Measurements from ENCODE around the gene ERVK3-1. TPM values are rescaled to one million over a fixed set of nuclear protein-coding genes. Genes with fewer than 3 reads are reported as not detected.

ERVK3-1 gene
- polyA plus RNA-seq, 1 donor, result 33.6 TPM

GRCh38 chr19:58364146-58364545 lies 59.0 kb downstream of the ERVK3-1 start:
- DNase-seq (ENCODE audit: low read depth), result no peak

Other genes starting within 250 kb of the ERVK3-1 start
- gene ZNF135, start 246.1 kb upstream of the ERVK3-1 start, polyA plus RNA-seq (ENCODE audit: insufficient read length), result 12.5 TPM
- 51.1 TPM for gene ZSCAN18, start 207.1 kb upstream of the ERVK3-1 start, polyA plus RNA-seq (ENCODE audit: insufficient read length)
- gene ZNF329, start 154.6 kb upstream of the ERVK3-1 start, polyA plus RNA-seq (ENCODE audit: insufficient read length), result 10.6 TPM
- gene ZNF274, start 122.3 kb upstream of the ERVK3-1 start, polyA plus RNA-seq (ENCODE audit: insufficient read length), result 8.3 TPM
- 14.6 TPM for gene ZNF544, start 76.5 kb upstream of the ERVK3-1 start, polyA plus RNA-seq (ENCODE audit: insufficient read length)
- gene ZNF8, start 26.4 kb upstream of the ERVK3-1 start, polyA plus RNA-seq (ENCODE audit: insufficient read length), result 5.3 TPM
- gene ZSCAN22, start 21.6 kb downstream of the ERVK3-1 start, polyA plus RNA-seq (ENCODE audit: insufficient read length), result 2.7 TPM
- gene A1BG, start 48.1 kb downstream of the ERVK3-1 start, polyA plus RNA-seq (ENCODE audit: insufficient read length), result 3.6 TPM
- gene ZNF497, start 57.4 kb downstream of the ERVK3-1 start, polyA plus RNA-seq (ENCODE audit: insufficient read length), result 2.4 TPM
- 1.9 TPM for gene ZNF837, start 75.7 kb downstream of the ERVK3-1 start, polyA plus RNA-seq (ENCODE audit: insufficient read length)
- gene RPS5, start 81.9 kb downstream of the ERVK3-1 start, polyA plus RNA-seq (ENCODE audit: insufficient read length), result 1,975 TPM
- gene RNF225, start 90.3 kb downstream of the ERVK3-1 start, polyA plus RNA-seq (ENCODE audit: insufficient read length), result not detected
- gene ZNF584, start 103.3 kb downstream of the ERVK3-1 start, polyA plus RNA-seq (ENCODE audit: insufficient read length), result 4.4 TPM
- 3.8 TPM for gene ZNF132, start 134.8 kb downstream of the ERVK3-1 start, polyA plus RNA-seq (ENCODE audit: insufficient read length)
- gene ZNF324B, start 146.2 kb downstream of the ERVK3-1 start, polyA plus RNA-seq (ENCODE audit: insufficient read length), result 3.3 TPM
- 5.2 TPM for gene ZNF324, start 161.7 kb downstream of the ERVK3-1 start, polyA plus RNA-seq (ENCODE audit: insufficient read length)
- gene ZNF446, start 171.0 kb downstream of the ERVK3-1 start, polyA plus RNA-seq (ENCODE audit: insufficient read length), result 7.0 TPM
- 3.6 TPM for gene SLC27A5, start 206.6 kb downstream of the ERVK3-1 start, polyA plus RNA-seq (ENCODE audit: insufficient read length)
- gene ZBTB45, start 214.4 kb downstream of the ERVK3-1 start, polyA plus RNA-seq (ENCODE audit: insufficient read length), result 8.5 TPM
- gene TRIM28, start 238.7 kb downstream of the ERVK3-1 start, polyA plus RNA-seq (ENCODE audit: insufficient read length), result 322 TPM
- gene CHMP2A, start 249.7 kb downstream of the ERVK3-1 start, polyA plus RNA-seq (ENCODE audit: insufficient read length), result 76.0 TPM

All from forelimb muscle (tissue), 1 donor.